ENCODE results near the gene ZNF215.
"Not testable (repeated sequence)": the region's sequence is repeated elsewhere in the genome, so short reads cannot be mapped to it uniquely, and the experiment has no call there.

The ZNF215 gene

DNA sequence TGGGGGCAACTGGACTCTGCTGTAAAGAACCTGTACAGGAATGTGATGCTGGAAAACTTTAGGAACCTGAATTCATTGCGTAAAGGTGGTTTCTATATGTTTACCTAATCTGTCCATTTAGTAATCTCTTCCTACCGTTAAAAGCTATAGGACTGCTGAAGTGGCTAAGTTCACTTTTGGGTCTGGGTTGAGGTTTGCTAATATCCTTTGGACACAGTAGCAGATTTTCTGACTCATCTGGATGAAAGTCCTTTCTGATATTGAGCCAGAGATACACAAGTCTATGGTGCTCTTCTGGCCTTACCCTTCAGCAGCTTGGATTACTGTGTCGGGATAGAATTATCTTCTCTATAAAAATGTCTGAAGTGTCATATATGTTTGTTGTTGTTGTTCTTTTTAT lies 16.9 kb downstream of the ZNF215 start:
- DNase-seq, result no peak

DNA sequence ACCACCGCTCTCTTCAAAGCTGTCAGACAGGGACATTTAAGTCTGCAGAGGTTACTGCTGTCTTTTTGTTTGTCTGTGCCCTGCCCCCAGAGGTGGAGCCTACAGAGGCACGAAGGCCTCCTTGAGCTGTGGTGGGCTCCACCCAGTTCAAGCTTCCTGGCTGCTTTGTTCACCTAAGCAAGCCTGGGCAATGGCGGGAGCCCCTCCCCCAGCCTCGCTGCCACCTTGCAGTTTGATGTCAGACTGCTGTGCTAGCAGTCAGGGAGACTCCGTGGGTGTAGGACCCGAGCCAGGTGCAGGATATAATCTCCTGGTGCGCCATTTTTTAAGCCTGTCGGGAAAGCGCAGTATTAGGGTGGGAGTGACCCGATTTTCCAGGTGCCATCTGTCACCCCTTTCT lies 28.0 kb downstream of the ZNF215 start:
- not testable (repeated sequence) for DNase-seq

DNA sequence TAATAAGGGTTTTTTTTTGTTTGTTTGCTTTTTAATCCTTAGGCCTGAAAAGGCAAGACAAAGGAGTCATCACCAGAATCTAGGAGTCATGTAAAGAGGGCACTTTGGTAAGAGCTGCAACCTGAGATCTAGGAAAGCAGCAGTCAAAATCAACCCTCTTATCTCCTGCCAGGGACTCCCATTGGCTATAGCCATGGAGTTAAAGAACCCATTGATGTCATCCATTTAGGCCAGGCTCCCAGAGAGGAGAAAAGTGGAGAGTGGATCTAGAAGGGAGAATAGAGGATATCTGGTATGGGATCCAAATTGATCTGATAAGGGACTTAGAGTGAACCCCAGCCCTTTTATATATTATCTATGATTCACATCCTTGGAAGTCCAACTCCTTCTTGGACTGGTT lies 35.9 kb downstream of the ZNF215 start:
- DNase-seq, result no peak

DNA sequence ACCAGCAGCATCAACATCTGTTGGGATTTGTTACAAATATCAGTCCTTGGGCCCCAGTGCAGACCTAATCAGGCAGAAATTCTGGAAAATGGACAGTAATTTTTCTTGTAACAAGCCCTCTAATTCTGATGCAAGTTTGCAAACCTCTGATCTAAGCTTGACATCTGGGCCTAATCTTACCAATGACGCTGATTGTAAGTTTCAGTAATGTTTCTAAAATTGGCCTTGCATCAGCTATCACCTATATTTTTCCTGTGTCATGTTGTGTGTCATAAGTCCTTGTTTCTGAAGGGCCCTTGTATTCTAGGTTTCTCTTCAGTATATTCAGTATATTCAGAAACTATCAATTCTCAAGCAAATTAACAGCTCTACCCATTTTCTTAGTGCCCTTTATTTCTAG lies 36.4 kb downstream of the ZNF215 start:
- no peak for DNase-seq

DNA sequence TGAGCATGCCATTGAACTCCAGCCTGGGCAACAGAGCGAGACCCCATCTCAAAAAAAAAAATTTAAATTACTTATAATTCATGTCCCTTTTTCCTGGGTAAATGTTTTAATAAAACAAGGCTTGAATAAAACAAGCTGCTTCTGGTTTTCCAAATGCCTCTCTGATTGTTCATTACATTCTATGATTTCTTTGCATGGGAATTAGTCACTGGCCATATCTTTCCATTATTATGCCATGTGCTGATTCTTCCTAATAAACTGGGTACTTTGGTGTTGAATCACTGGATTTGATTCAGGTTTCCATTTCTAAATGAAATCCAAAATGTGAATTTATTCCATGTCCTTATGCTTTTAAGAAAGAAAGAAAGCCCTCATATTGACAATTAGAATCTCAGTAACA lies 42.6 kb downstream of the ZNF215 start:
- no peak for DNase-seq

DNA sequence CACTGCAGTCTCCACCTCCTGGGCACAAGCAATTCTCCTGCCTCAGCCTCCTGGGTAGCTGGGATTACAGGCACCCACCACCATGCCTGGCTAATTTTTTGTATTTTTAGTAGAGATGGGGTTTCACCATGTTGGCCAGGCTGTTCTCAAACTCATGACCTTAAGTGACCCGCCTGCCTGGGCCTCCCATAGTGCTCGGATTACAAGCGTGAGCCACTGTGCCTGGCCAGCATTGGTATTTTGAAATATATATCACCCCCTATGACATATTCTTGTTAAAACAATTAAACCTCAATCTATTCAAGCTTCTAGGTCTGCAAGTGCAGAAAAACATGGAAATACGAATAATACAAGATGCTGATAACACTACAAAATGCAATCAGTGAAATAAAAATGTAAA lies 43.6 kb downstream of the ZNF215 start:
- DNase-seq, result not testable (repeated sequence)

DNA sequence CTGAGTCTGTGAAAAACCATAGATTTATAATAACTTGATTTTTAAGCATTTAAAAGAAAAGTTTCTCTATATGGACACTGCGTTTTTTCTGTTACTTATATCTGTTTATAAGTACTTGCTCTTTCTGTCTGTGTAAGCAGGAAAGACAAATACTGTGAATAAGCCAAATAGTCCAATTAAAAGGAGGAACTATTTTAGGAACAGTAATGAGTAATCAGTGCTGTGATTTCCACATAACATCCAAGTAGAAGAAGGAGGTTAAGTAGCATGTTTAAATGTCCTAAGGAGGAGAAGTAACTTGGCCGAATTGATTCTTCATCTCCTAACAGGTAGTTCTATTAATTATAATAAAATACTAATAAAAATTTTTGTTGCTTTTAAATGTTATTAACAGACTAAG lies 53.1 kb downstream of the ZNF215 start:
- no peak for DNase-seq

DNA sequence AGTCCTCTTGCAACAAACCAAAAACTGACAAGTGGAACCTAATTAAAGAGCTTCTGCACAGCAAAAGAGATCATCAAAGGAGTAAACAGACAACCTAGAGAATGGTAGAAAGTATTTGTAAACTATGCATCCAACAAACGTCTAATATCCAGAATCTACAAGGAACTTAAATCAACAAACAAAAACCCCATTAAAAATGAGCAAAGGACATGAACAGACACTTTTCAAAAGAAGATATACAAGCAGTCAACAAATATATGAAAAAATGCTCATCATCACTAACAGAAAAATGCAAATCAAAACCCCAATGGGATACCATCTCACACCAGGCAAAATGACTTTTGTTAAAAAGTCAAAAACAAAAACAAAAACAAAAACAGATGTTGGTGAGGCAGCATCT lies 60.3 kb downstream of the ZNF215 start:
- no peak for DNase-seq

DNA sequence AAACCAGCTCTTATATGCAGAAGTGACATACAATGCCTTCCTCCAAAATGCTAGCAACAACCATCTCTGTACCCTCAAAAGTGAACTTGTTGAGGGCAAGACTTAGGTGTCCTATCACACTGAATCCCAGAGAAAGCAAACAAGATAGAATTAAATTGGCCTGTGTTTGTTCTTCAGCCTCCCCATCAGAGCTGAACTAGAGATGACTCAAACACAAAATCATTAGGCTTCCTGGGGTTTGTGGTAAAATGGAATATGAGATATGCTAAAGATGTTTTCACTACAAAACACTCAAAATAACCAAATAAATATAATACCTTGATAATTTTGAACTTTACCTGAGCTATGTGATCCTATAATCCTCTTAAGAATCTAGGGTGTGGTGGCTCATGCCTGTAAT lies 62.3 kb downstream of the ZNF215 start:
- no peak for DNase-seq

DNA sequence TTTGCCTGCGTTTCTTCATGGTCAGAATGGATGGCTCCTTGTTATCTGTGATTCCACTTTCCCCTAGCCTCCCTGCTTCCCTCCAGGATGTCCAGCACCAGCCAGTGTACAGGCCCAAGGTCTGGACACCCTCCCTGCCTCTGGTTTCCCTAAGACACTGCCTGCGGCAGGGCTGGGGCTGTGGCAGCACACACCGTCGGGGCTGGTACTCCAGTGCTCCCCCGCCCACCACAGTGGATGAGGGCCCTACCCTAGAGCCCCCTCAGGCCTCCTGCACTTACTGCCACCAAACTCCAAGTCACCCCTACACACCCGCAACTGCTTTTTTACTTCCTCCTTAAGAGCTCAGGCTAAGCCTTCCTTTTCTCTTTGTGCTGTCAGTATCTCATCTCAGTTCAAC lies 65.0 kb downstream of the ZNF215 start:
- DNase-seq, result no peak

DNA sequence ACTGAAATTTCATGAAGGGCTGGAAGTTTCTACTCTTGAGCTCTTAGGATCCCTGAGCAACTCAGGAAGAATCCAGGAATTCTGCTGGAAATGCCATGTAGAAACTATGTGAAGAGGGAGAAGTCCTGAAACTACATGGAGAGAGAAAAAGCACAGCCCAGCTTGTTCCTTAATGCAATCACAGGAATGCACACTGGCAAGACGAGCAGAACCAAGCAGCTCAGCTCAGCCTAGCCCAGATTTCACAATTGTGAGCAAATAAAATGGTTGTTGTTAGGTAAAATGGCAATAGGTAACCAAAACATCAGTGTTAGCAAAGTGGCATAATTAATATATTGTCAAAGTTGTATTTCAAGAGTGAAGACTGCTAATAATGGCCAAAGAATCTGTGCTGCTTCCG lies 65.8 kb downstream of the ZNF215 start:
- DNase-seq, result no peak

DNA sequence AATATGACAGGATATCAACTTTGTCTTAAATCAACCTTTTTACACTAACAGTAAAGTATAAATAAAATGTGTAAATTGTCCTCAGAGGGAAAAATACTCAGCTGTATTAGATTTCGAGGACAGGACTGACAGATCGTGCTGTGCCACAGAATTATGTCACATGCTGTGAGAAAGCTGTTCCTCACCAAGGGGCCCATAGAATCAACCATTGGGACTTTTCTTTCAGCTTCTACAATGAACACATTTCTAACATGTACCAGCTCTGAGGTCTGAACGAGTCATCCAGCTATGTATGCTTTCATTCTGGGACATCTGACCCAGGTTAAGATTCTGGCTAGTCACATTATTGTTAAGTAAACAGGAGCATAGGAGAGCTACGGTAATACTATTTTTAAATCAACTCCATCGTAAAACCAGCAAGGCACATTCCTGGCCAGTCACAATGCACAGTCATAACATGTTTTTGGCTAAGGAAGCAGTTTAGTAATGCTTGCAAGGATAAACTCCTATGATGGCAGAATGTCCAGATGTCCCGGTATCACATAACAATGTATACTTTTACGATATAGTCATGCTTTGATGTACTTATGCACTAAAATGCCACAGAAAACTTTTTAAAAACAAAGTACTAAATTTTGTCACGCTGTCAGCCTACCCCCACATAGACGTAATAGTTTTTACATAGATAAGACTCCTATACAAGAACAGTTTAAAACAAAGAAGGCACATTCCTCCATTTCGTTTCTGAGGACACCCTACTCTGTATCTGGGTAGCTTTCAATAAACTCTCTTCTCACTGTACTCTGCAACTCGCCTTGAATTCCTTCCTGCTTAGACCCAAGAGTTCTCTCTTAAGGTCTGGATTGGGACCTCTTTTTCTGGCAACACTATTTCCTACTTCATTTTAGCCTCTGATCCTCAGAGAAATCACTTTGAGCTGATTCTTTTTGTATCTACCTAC lies 66.5 kb downstream of the ZNF215 start:
- DNase-seq, result no peak

DNA sequence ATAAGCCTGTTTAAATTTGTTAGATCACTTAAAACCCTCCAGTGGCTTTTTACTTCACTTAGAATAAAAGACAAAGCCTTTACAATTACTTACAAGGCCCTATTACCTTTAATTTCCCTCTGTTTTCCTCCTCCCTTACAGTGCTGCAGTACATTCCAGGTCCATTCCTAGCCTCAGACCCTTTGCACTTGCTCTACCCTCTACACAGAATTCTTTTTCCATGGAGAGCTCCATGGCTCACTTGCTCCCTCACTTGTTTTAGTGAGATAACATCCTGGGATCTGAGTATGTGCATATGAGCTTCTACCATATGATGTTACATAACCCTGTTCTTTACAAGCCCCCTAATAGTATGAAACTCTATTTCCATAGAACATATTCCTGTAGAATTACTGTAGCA lies 69.5 kb downstream of the ZNF215 start:
- no peak for DNase-seq

DNA sequence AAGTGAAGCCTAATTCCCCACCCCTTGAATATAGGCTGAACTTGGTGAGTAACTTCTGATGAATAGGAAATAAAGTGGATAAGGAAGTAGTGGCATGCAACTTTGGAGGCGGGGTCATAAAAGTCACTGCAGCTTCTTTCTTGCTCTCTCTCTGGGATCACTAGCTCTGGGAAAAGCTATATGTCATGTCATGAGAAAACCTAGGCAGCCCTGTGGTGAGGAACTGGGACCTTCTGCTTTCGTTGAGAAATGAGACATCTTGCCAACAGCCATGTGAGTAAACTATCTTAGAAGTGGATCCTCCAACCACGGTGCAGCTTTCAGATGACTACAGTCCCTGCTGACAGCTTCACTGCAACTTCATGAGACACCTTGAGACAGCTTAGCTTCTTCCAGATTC lies 78.3 kb downstream of the ZNF215 start:
- no peak for DNase-seq

All from NCI-H2171 (cell line).